IMR-90 (cell line): ENCODE measurements around the gene TRHDE. TPM values are rescaled to one million over a fixed set of nuclear protein-coding genes. Genes with fewer than 3 reads are reported as not detected.

Experiments used
- ATAC-seq: fragments of 200-7000 bp; cut with Tn5 transposase; 2 replicates; pipeline ENCODE4 v1.9.1; 2020; ENCODE audit warnings: low read depth, mild to moderate bottlenecking, moderate library complexity
- BruUV-seq: library from RNA; stranded (reverse); fragments of 400-500 nt; replicated peaks from 2 replicates; lab custom pipeline; 2021; lab: Mats Ljungman, UMichigan
- CTCF ChIA-PET: fragments of 300-600 bp; formaldehyde crosslinking; extraction: SDS; loops from one replicate; lab custom pipeline; 2021; ENCODE audit warnings: antibody characterized with exemption; lab: Yijun Ruan, JAX
- POLR2A ChIA-PET: fragments of 300-600 bp; sonication (Branson Sonifier 250); formaldehyde crosslinking; loops from one replicate; lab custom pipeline; 2022; ENCODE audit warnings: antibody characterized with exemption; ENCODE audit not compliant: unreplicated experiment; lab: Charles Lee
- DNase-seq: peaks from one replicate; pipeline ENCODE4 v3.0.0; 2013
- H2AFZ ChIP-seq: replicated peaks from 2 replicates; pipeline ENCODE3; 2013; ENCODE audit warnings: low read length, mild to moderate bottlenecking; ENCODE audit not compliant: poor library complexity
- H2AK5ac ChIP-seq: 2 replicates; pipeline ENCODE4 v1.6.1; 2013; ENCODE audit warnings: low read depth, low read length, inconsistent platforms
- H2AK9ac ChIP-seq: replicated peaks from 2 replicates; pipeline ENCODE3; 2013; ENCODE audit warnings: mild to moderate bottlenecking, low read depth, low read length, moderate library complexity; ENCODE audit not compliant: poor library complexity
- H2BK120ac ChIP-seq: 2 replicates; pipeline ENCODE4 v1.6.1; 2013; ENCODE audit warnings: low read depth, low read length, inconsistent platforms
- H2BK15ac ChIP-seq: 3 replicates; pipeline ENCODE4 v1.6.1; 2013; ENCODE audit warnings: low read depth, low read length, inconsistent platforms
- H2BK20ac ChIP-seq: 2 replicates; pipeline ENCODE4 v1.6.1; 2013; ENCODE audit warnings: low read depth, mild to moderate bottlenecking, inconsistent platforms, low read length, moderate library complexity
- H2BK5ac ChIP-seq: 2 replicates; pipeline ENCODE4 v1.6.1; 2013; ENCODE audit warnings: mild to moderate bottlenecking, low read depth, low read length, inconsistent platforms; ENCODE audit not compliant: poor library complexity, severe bottlenecking
- H3K14ac ChIP-seq: replicated peaks from 2 replicates; pipeline ENCODE4 v1.6.1; 2013; ENCODE audit warnings: low read depth, low read length, inconsistent platforms
- H3K18ac ChIP-seq: 2 replicates; pipeline ENCODE4 v1.6.1; 2013; ENCODE audit warnings: low read depth, low read length, control low read depth
- H3K23ac ChIP-seq: 2 replicates; pipeline ENCODE4 v1.6.1; 2013; ENCODE audit warnings: low read depth, low read length, inconsistent platforms
- H3K27ac ChIP-seq: 2 replicates; pipeline ENCODE4 v1.5.1; 2013; ENCODE audit warnings: mild to moderate bottlenecking, control low read depth, low read length; ENCODE audit not compliant: insufficient read depth
- H3K27me3 ChIP-seq: 2 replicates; pipeline ENCODE4 v1.6.1; 2013; ENCODE audit warnings: low read length; ENCODE audit not compliant: control insufficient read depth, insufficient read depth
- H3K36me3 ChIP-seq: 2 replicates; pipeline ENCODE4 v1.6.1; 2013; ENCODE audit warnings: low read length, mixed read lengths; ENCODE audit not compliant: control insufficient read depth, insufficient read depth
- H3K4ac ChIP-seq: 2 replicates; pipeline ENCODE4 v1.6.1; 2013; ENCODE audit warnings: low read depth, low read length, inconsistent platforms
- H3K4me1 ChIP-seq: 2 replicates; pipeline ENCODE4 v1.6.1; 2013; ENCODE audit warnings: low read length, mixed read lengths; ENCODE audit not compliant: control insufficient read depth, insufficient read depth
- H3K4me2 ChIP-seq: 2 replicates; pipeline ENCODE4 v1.6.1; 2013; ENCODE audit warnings: low read depth, mild to moderate bottlenecking, control low read depth, low read length, moderate library complexity
- H3K4me3 ChIP-seq: 2 replicates; pipeline ENCODE4 v1.5.1; 2013; ENCODE audit warnings: low read depth, mild to moderate bottlenecking, control low read depth, low read length, moderate library complexity; ENCODE audit not compliant: insufficient read depth
- H3K56ac ChIP-seq: 2 replicates; pipeline ENCODE4 v1.6.1; 2013; ENCODE audit warnings: low read length, inconsistent platforms; ENCODE audit not compliant: insufficient read depth; ENCODE audit errors: extremely low read depth
- H3K79me1 ChIP-seq, 2 experiments: 2 replicates each; pipeline ENCODE4 v1.6.1; 2013; ENCODE audit warnings: low read length in 2 of 2, inconsistent platforms in 1 of 2, low read depth in 1 of 2
- H3K9ac ChIP-seq: 2 replicates; pipeline ENCODE4 v1.6.1; 2013; ENCODE audit warnings: low read depth, low read length, control low read depth
- H3K9me1 ChIP-seq: 2 replicates; pipeline ENCODE4 v1.6.1; 2013; ENCODE audit warnings: low read length, inconsistent platforms; ENCODE audit not compliant: insufficient read depth
- H3K9me3 ChIP-seq: 2 replicates; pipeline ENCODE4 v1.6.1; 2013; ENCODE audit warnings: low read length; ENCODE audit not compliant: control insufficient read depth, insufficient read depth
- H4K20me1 ChIP-seq: 2 replicates; pipeline ENCODE4 v1.6.1; 2013; ENCODE audit warnings: low read length, inconsistent platforms; ENCODE audit not compliant: insufficient read depth
- H4K5ac ChIP-seq: 2 replicates; pipeline ENCODE4 v1.6.1; 2013; ENCODE audit warnings: mild to moderate bottlenecking, low read depth, low read length, control low read depth
- H4K8ac ChIP-seq, 2 experiments: 2 replicates each; pipeline ENCODE4 v1.6.1; 2013; ENCODE audit warnings: low read depth in 2 of 2, low read length in 2 of 2, control low read depth in 1 of 2, inconsistent platforms in 1 of 2
- H4K91ac ChIP-seq: 2 replicates; pipeline ENCODE4 v1.6.1; 2013; ENCODE audit warnings: low read depth, low read length, inconsistent platforms; ENCODE audit not compliant: insufficient read depth
- CEBPB ChIP-seq: IDR thresholded peaks from 2 replicates; pipeline ENCODE4 v1.6.1; 2012; ENCODE audit warnings: low read depth, low read length, improper control_type of control experiment
- FOS ChIP-seq: fragments of 150-350 bp; IDR thresholded peaks from 2 replicates; pipeline ENCODE4 v1.6.1; 2016; ENCODE audit warnings: low read depth, low read length
- MAFK ChIP-seq: IDR thresholded peaks from 2 replicates; pipeline ENCODE4 v1.6.1; 2012; ENCODE audit warnings: low read depth, low read length, improper control_type of control experiment
- MXI1 ChIP-seq: IDR thresholded peaks from 2 replicates; pipeline ENCODE4 v1.6.1; 2012; ENCODE audit warnings: low read depth, mild to moderate bottlenecking, low read length, moderate library complexity, borderline replicate concordance
- NFE2L2 ChIP-seq: fragments of 150-350 bp; IDR thresholded peaks from 2 replicates; pipeline ENCODE4 v1.6.1; 2016; ENCODE audit warnings: low read depth, mild to moderate bottlenecking, low read length
- RAD21 ChIP-seq: IDR thresholded peaks from 2 replicates; pipeline ENCODE4 v1.6.1; 2012; ENCODE audit warnings: low read length, improper control_type of control experiment
- RFX5 ChIP-seq: IDR thresholded peaks from 2 replicates; pipeline ENCODE4 v1.8.0; 2012; ENCODE audit warnings: low read depth, mild to moderate bottlenecking, low read length, moderate library complexity
- WGBS, 2 experiments: methylation state at CpG; one replicate each; pipeline versions ENCODE4 v1.1.5 to v1.1.7; 2013; ENCODE audit warnings: missing lambda C conversion rate in 2 of 2; ENCODE audit not compliant: insufficient read length in 1 of 2; ENCODE audit errors: extremely low coverage in 2 of 2; 5-methylcytosine and 5-hydroxymethylcytosine counted together
- dilution Hi-C: fragments of 300-500 bp; cut with HindIII; formaldehyde crosslinking; loops from one replicate; pipeline ENCODE4 v1.14.3; 2018; ENCODE audit warnings: low sequenced_read_pairs; ENCODE audit not compliant: unreplicated experiment
- in situ Hi-C: fragments of 300-500 bp; cut with MboI; formaldehyde crosslinking; loops from 3 replicates; pipeline ENCODE4 v1.14.3; 2019; ENCODE audit warnings: low sequenced_read_pairs, inconsistent platforms, mixed read lengths
- intact Hi-C: fragments of 100-400 bp; cut with micrococcal nuclease; formaldehyde crosslinking; loops from 2 replicates; pipeline ENCODE4 v1.10.0; 2022
- polyA plus RNA-seq, 3 experiments: library from polyadenylated mRNA; depleted of rRNA; stranded (reverse); fragments of >200 nt; gene quantifications; 2 replicates each; pipeline ENCODE4 v1.2.3, GENCODE V29; 2012; ENCODE audit warnings: low replicate concordance in 1 of 3
- total RNA-seq: library from RNA; depleted of rRNA; stranded (reverse); fragments of >200 nt; gene quantifications from 2 replicates; pipeline ENCODE4 v1.2.3, GENCODE V29; 2012

TRHDE gene
- total and polyA plus RNA-seq, 2 of the 4 experiments (the other 2 are of a cell fraction) = 33.7 to 65.1 TPM

DNA sequence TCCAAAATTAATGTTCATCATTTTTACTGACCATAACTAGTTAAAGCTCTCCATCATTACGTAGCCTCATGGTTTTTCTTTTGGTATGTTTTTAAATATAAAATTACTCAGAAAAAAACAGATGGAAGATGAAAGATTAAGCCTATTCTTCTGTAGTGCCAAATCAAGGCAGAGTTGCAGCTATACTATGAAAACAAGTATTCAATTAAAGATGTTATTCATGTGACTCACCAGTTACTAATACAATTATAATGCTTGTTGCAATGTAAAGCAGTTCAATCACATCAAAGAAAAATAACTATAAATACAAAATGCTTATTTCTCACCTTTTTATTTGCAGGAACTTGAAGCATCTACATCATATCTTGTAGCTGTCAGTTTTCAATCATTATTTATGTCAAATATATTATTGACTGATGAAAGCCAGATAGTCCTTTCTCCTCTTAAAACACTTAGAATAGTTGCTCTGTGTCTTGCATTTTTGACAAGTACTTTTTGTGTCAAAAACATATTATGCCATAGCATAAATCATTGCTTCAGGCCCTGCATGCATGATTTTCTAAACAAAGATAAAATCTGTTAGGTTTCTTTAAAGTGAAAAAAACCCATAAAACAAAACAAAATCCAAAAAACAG is 36.0 kb upstream of the TRHDE start:
- Histone ChIP-seq H4K20me1 (no peaks in the 10 kb centered on the region), H4K91ac (no peak overlapping the region), H3K9ac (no peak overlapping the region), H4K5ac (no peak overlapping the region), H3K4me2 (peak overlapping the region; percentile 7; the same call in 1 of the 2 replicates), H3K4ac (no peak overlapping the region), H3K14ac (no peak overlapping the region), H3K4me3 (no peak overlapping the region), H3K18ac (no peak overlapping the region), H3K79me1 (peaks cover 0 to 3% of the 10 kb centered on the region in 2 experiments; a peak in 1 of 4 replicates), H3K27me3 (no peaks in the 10 kb centered on the region), H3K23ac (no peak overlapping the region), H3K27ac (no peak overlapping the region), H2AFZ (no peak overlapping the region), H3K9me3 (no peaks in the 10 kb centered on the region), H3K9me1 (no peaks in the 10 kb centered on the region), H2AK5ac (no peak overlapping the region), H2BK5ac (peak overlapping the region; percentile 57), H3K36me3 (no peaks in the 10 kb centered on the region), H2BK120ac (peak overlapping the region; percentile 56), H2AK9ac (no peak overlapping the region), H3K4me1 (peaks cover 14% of the 10 kb centered on the region), H2BK20ac (no peak overlapping the region), H2BK15ac (no peak overlapping the region), H4K8ac (no peak overlapping the region; a peak in 1 of 4 replicates), H3K56ac (no peak overlapping the region)
- ChIA-PET POLR2A (no interaction called here), CTCF (no interaction called here)
- dilution Hi-C loops (no loop called here), intact Hi-C loops (loop anchor here (10.0 kb wide), 1 partner anchor 281 kb away; no protein-coding TSS in a partner anchor), in situ Hi-C loops (no loop called here)
- DNase-seq (peak; percentile 64), ATAC-seq (peak; percentile 73)
- no peak for TF ChIP-seq RAD21
- peak; percentile 25; the same call in 1 of the 2 replicates for TF ChIP-seq CEBPB
- TF ChIP-seq MXI1 = no peak
- no peak for TF ChIP-seq MAFK
- TF ChIP-seq RFX5 = no peak
- TF ChIP-seq FOS = peak; percentile 28; the same call in 1 of the 2 replicates
- TF ChIP-seq NFE2L2 = no peak
- no TSS peak for BruUV-seq
- WGBS, 2 experiments = no CpG with 5 or more reads among the region's 1 CpG
